Astrocyte of the cerebellum (primary cell): Measurements from ENCODE around the gene RNF32.

Experiments used
- DNase-seq: peaks from one replicate; pipeline ENCODE4 v3.0.0-alpha.2; 2011; ENCODE audit warnings: low read depth
- H3K4me3 ChIP-seq: 2 replicates; pipeline ENCODE4 v1.5.1; 2011; ENCODE audit warnings: mild to moderate bottlenecking, low read depth, low read length, moderate library complexity
- CTCF ChIP-seq: IDR thresholded peaks from 2 replicates; pipeline ENCODE4 v1.5.1; 2012; ENCODE audit warnings: low read length, low read depth, moderate library complexity, mild to moderate bottlenecking; ENCODE audit errors: missing control alignments
- in situ Hi-C: cut with HindIII; loops from 2 replicates; pipeline ENCODE4 v1.10.0; 2017; ENCODE audit warnings: low sequenced_read_pairs

The RNF32 gene

GRCh38 chr7:156608173-156608478 is 32.4 kb upstream of the RNF32 start:
- no peak for TF ChIP-seq CTCF
- H3K4me3 ChIP-seq = peak overlapping the region; percentile 36
- in situ Hi-C loops = no loop called here
- no peak for DNase-seq

DNA sequence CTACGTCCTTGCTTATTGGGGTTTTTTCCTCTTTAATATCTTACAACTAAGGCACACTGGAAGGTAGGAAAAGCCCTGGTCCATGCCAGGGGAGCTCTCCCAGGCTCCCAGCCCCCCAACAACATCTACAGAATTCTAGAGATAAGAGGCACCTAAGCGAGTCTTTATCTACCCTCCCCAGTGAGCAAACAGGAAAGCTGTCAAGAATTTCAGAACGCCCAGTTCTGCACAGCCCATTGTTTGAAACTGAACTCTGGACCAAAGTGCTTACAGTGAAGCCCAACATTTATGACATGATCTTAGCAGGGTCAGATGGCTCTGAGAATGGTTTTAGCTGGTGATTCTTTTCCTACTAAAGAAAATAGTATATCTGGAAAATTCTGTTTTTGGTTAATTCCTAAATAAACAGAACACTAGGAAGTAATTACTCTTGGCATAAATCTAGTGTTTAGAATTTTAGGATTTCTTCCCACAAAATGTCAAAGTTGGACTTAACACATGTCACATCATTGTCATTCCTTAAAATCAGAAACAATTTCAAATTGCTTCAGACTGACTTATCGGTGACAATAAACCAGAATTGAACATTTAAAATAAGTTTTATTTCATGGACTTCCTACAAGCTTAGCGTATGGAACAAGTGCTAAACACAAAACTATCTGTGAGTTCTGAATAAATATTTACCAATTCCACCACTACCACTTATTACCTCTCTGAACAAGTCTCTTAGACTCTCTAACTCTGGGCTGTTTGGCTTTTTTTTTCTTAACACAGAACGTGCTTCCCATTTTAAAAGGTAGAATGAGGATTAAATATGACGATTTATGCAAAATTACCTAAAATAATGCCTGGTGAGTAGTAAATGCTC is 31.3 kb upstream of the RNF32 start:
- no peak for TF ChIP-seq CTCF
- H3K4me3 ChIP-seq = no peak overlapping the region
- DNase-seq = no peak
- in situ Hi-C loops = no loop called here

DNA sequence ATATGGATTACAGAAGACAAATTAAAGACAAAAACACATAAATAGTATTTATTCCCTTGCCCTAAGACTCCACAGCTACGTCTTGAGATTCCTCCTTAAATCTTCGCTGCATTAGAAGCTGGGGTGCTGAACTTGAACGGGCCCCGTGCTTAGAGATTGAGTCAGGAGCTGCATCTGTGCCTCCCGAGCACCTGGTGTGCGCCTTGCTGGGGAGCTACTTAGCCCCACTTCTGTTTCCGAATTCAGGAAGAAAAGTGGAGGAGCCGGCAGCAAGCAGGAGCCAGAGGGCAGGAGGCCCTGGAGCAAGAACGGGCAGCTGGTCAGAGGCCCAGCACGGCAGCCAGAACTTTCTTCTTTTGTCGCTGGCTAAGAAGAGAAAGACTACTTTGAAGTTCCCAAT is 30.4 kb upstream of the RNF32 start:
- in situ Hi-C loops = no loop called here
- no peak overlapping the region for H3K4me3 ChIP-seq
- TF ChIP-seq CTCF = no peak
- no peak for DNase-seq

- H3K4me3 ChIP-seq = no peak overlapping the region
- TF ChIP-seq CTCF = no peak
These were observed 30.0 kb upstream of the RNF32 start for GRCh38 chr7:156610601-156611000.

DNA sequence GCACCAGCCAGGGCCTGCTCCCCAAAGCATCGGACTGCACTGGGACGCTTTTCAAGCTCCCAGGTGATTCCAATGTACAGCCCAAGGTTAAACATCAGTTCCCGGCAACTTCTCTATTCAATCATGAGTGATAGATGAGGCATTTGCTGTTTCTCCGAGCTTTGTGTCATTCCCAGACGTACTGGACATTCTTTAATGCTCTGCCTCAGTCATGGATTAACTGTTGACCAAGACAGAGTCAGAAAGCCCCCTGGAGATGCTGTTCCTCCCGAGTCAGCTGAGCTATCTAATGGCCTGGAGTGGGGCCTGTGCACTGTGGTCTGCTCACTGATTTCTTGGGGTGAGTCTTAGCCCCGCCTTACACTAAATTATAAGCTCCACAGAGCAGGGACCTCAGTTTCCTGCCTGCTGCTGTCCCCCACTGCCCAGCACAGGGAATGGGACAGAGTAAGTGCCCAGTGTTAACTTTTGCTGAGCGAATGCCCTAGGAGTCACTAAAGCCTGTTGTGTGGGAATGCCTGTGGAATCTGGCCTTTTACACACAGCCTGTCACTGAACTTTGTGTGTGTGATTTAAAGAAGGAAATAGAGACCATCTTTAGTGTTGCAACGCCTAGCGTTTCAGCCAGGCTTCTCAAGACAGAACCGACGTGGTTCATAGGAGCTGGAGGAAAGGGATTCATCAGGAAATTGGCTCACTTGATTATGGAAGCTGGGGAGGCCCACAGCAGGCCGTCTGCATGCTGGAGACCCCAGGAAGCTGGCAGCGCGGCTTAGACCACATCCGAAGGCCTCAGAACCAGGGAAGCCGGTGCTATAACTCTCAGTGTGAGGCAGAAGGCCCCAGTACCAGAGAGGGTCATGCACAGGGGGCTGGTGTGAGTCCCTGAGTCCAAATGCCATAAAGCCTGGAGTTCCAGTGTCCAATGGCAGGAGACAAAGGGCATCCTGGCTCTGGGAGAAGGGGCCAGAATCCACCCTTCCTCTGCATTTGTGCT is 29.3 kb upstream of the RNF32 start:
- no peak overlapping the region for H3K4me3 ChIP-seq
- DNase-seq = no peak
- in situ Hi-C loops = no loop called here
- TF ChIP-seq CTCF = no peak

More at GRCh38 chr7:156610601-156611000, 30.0 kb upstream of the RNF32 start:
- no peak for DNase-seq
- in situ Hi-C loops = no loop called here

GRCh38 chr7:156612930-156613329 is 27.6 kb upstream of the RNF32 start:
- DNase-seq = no peak
- in situ Hi-C loops = no loop called here
- no peak overlapping the region for H3K4me3 ChIP-seq
- TF ChIP-seq CTCF = no peak
